ENCODE results near the gene OR5D14.

The OR5D14 gene

GRCh38 chr11:55795256-55795655, at the start of gene OR5D14:
OR5D14 (plus strand) TSS chr11:55795556; CDS start chr11:55795556, 0 bp downstream.
- no peak for TF ChIP-seq CTCF (IDR thresholded peaks at IDR 0.05; ENCODE audit: borderline replicate concordance, insufficient read depth, low read depth, low read length)
- H3K4me3 ChIP-seq (ENCODE audit: low read depth, low read length) = no peak within 1 kb of the TSS

- H3K4me3 ChIP-seq (ENCODE audit: low read depth, low read length) = no peak within 1 kb of the TSS
- no peak for TF ChIP-seq CTCF (IDR thresholded peaks at IDR 0.05; ENCODE audit: borderline replicate concordance, insufficient read depth, low read depth, low read length)
Observed at GRCh38 chr11:55773138-55773537, 22.2 kb upstream of the OR5D14 start, which contains the start of gene OR5D13. OR5D13 (plus strand) TSS chr11:55773438; CDS start chr11:55773438, 0 bp downstream.

- H3K4me3 ChIP-seq (ENCODE audit: low read depth, low read length) = no peak overlapping the region
- no peak for TF ChIP-seq CTCF (IDR thresholded peaks at IDR 0.05; ENCODE audit: borderline replicate concordance, insufficient read depth, low read depth, low read length)
Observed at GRCh38 chr11:55791606-55792005, 3.8 kb upstream of the OR5D14 start.

- no peak for TF ChIP-seq CTCF (IDR thresholded peaks at IDR 0.05; ENCODE audit: borderline replicate concordance, insufficient read depth, low read depth, low read length)
- H3K4me3 ChIP-seq (ENCODE audit: low read depth, low read length) = no peak overlapping the region
Observed at GRCh38 chr11:55793321-55793720, 2.0 kb upstream of the OR5D14 start.

- H3K4me3 ChIP-seq (ENCODE audit: low read depth, low read length) = no peak overlapping the region
Observed at GRCh38 chr11:55806248-55806647, 10.9 kb downstream of the OR5D14 start.

GRCh38 chr11:55811067-55811466, 15.7 kb downstream of the OR5D14 start, which contains the start of gene OR5L1:
OR5L1 (plus strand) TSS chr11:55811367; CDS start chr11:55811467, 100 bp downstream.
- no peak for TF ChIP-seq CTCF (IDR thresholded peaks at IDR 0.05; ENCODE audit: borderline replicate concordance, insufficient read depth, low read depth, low read length)
- H3K4me3 ChIP-seq (ENCODE audit: low read depth, low read length) = no peak within 1 kb of the TSS

More at GRCh38 chr11:55806248-55806647, 10.9 kb downstream of the OR5D14 start:
- no peak for TF ChIP-seq CTCF (IDR thresholded peaks at IDR 0.05; ENCODE audit: borderline replicate concordance, insufficient read depth, low read depth, low read length)

- TF ChIP-seq CTCF (IDR thresholded peaks at IDR 0.05; ENCODE audit: borderline replicate concordance, insufficient read depth, low read depth, low read length) = no peak
- no peak within 1 kb of the TSS for H3K4me3 ChIP-seq (ENCODE audit: low read depth, low read length)
Observed at GRCh38 chr11:55819330-55819729, 24.0 kb downstream of the OR5D14 start, which contains the start of gene OR5D18. OR5D18 (plus strand) TSS chr11:55819630; CDS start chr11:55819630, 0 bp downstream.

Data from GM12875 (cell line).